ENCODE results near the gene APOBEC4. TPM values are rescaled to one million over a fixed set of nuclear protein-coding genes. Genes with fewer than 3 reads are reported as not detected.
"Not testable (repeated sequence)": the region's sequence is repeated elsewhere in the genome, so short reads cannot be mapped to it uniquely, and the experiment has no call there.

APOBEC4 gene
- polyA plus RNA-seq, 1 donor = 0.09 TPM

GRCh38 chr1:183619781-183620180, 33.3 kb downstream of the APOBEC4 start:
- no peak for DNase-seq
- WGBS (ENCODE audit: insufficient coverage, low lambda C conversion rate) = no CpG with 5 or more reads among the region's 1 CpG
- Histone ChIP-seq H3K4me3 (ENCODE audit: low read length) (no peak overlapping the region), H3K36me3 (ENCODE audit: control insufficient read depth, insufficient read depth, low read length) (peaks cover 4% of the 10 kb centered on the region), H3K9me3 (ENCODE audit: control insufficient read depth, low read depth, low read length) (no peaks in the 10 kb centered on the region), H3K27ac (ENCODE audit: low read length) (no peak overlapping the region), H3K27me3 (ENCODE audit: control insufficient read depth, insufficient read depth, low read length) (no peaks in the 10 kb centered on the region), H3K4me1 (ENCODE audit: control insufficient read depth, insufficient read depth, low read length) (peaks cover 3% of the 10 kb centered on the region)

GRCh38 chr1:183618202-183618601, 34.9 kb downstream of the APOBEC4 start:
- 100% methylated on average over 1 of the region's 5 CpGs for WGBS (ENCODE audit: insufficient coverage, low lambda C conversion rate)

GRCh38 chr1:183612975-183613374, 40.1 kb downstream of the APOBEC4 start:
- not testable (repeated sequence) for H3K36me3 ChIP-seq (ENCODE audit: control insufficient read depth, insufficient read depth, low read length); H3K4me3 ChIP-seq (ENCODE audit: low read length); H3K4me1 ChIP-seq (ENCODE audit: control insufficient read depth, insufficient read depth, low read length); H3K9me3 ChIP-seq (ENCODE audit: control insufficient read depth, low read depth, low read length); DNase-seq; H3K27ac ChIP-seq (ENCODE audit: low read length); H3K27me3 ChIP-seq (ENCODE audit: control insufficient read depth, insufficient read depth, low read length)
- WGBS (ENCODE audit: insufficient coverage, low lambda C conversion rate) = no CpG with 5 or more reads among the region's 3 CpGs

More at GRCh38 chr1:183618202-183618601, 34.9 kb downstream of the APOBEC4 start:
- not testable (repeated sequence) for H3K27me3 ChIP-seq (ENCODE audit: control insufficient read depth, insufficient read depth, low read length); H3K4me3 ChIP-seq (ENCODE audit: low read length); H3K4me1 ChIP-seq (ENCODE audit: control insufficient read depth, insufficient read depth, low read length); H3K36me3 ChIP-seq (ENCODE audit: control insufficient read depth, insufficient read depth, low read length); H3K9me3 ChIP-seq (ENCODE audit: control insufficient read depth, low read depth, low read length); H3K27ac ChIP-seq (ENCODE audit: low read length); DNase-seq

GRCh38 chr1:183612407-183612806, 40.7 kb downstream of the APOBEC4 start:
- 74% methylated on average over 2 of the region's 3 CpGs for WGBS (ENCODE audit: insufficient coverage, low lambda C conversion rate)
- H3K9me3 ChIP-seq (ENCODE audit: control insufficient read depth, low read depth, low read length) = no peaks in the 10 kb centered on the region
- no peak for DNase-seq

GRCh38 chr1:183611021-183611420, 42.1 kb downstream of the APOBEC4 start:
- no peaks in the 10 kb centered on the region for H3K27me3 ChIP-seq (ENCODE audit: control insufficient read depth, insufficient read depth, low read length)
- no peaks in the 10 kb centered on the region for H3K36me3 ChIP-seq (ENCODE audit: control insufficient read depth, insufficient read depth, low read length)
- H3K27ac ChIP-seq (ENCODE audit: low read length) = no peak overlapping the region
- no peak overlapping the region for H3K4me3 ChIP-seq (ENCODE audit: low read length)
- 67% methylated on average over 1 of the region's 2 CpGs for WGBS (ENCODE audit: insufficient coverage, low lambda C conversion rate)
- no peak for DNase-seq
- no peaks in the 10 kb centered on the region for H3K9me3 ChIP-seq (ENCODE audit: control insufficient read depth, low read depth, low read length)
- peaks cover 2% of the 10 kb centered on the region for H3K4me1 ChIP-seq (ENCODE audit: control insufficient read depth, insufficient read depth, low read length)

More at GRCh38 chr1:183612407-183612806, 40.7 kb downstream of the APOBEC4 start:
- Histone ChIP-seq H3K27me3 (ENCODE audit: control insufficient read depth, insufficient read depth, low read length) (no peaks in the 10 kb centered on the region), H3K4me3 (ENCODE audit: low read length) (no peak overlapping the region), H3K36me3 (ENCODE audit: control insufficient read depth, insufficient read depth, low read length) (no peaks in the 10 kb centered on the region), H3K4me1 (ENCODE audit: control insufficient read depth, insufficient read depth, low read length) (peaks cover 2% of the 10 kb centered on the region), H3K27ac (ENCODE audit: low read length) (no peak overlapping the region)

GRCh38 chr1:183609759-183610452, 43.2 kb downstream of the APOBEC4 start:
- Histone ChIP-seq H3K27ac (ENCODE audit: low read length) (no peak overlapping the region), H3K36me3 (ENCODE audit: control insufficient read depth, insufficient read depth, low read length) (no peaks in the 10 kb centered on the region), H3K27me3 (ENCODE audit: control insufficient read depth, insufficient read depth, low read length) (no peaks in the 10 kb centered on the region), H3K4me3 (ENCODE audit: low read length) (no peak overlapping the region), H3K9me3 (ENCODE audit: control insufficient read depth, low read depth, low read length) (no peaks in the 10 kb centered on the region), H3K4me1 (ENCODE audit: control insufficient read depth, insufficient read depth, low read length) (peaks cover 2% of the 10 kb centered on the region)
- WGBS (ENCODE audit: insufficient coverage, low lambda C conversion rate) = 67% methylated on average over 2 of the region's 3 CpGs
- no peak for DNase-seq

GRCh38 chr1:183609313-183609712, 43.8 kb downstream of the APOBEC4 start:
- Histone ChIP-seq H3K36me3 (ENCODE audit: control insufficient read depth, insufficient read depth, low read length) (no peaks in the 10 kb centered on the region), H3K4me1 (ENCODE audit: control insufficient read depth, insufficient read depth, low read length) (peaks cover 2% of the 10 kb centered on the region), H3K4me3 (ENCODE audit: low read length) (no peak overlapping the region), H3K9me3 (ENCODE audit: control insufficient read depth, low read depth, low read length) (no peaks in the 10 kb centered on the region), H3K27me3 (ENCODE audit: control insufficient read depth, insufficient read depth, low read length) (no peaks in the 10 kb centered on the region), H3K27ac (ENCODE audit: low read length) (no peak overlapping the region)
- 93% methylated on average over 2 of the region's 5 CpGs for WGBS (ENCODE audit: insufficient coverage, low lambda C conversion rate)
- DNase-seq = no peak

GRCh38 chr1:183607322-183607980, 45.7 kb downstream of the APOBEC4 start:
- DNase-seq = peak in 1 of 2 donors; percentile 24
- no peak overlapping the region for H3K27ac ChIP-seq (ENCODE audit: low read length)
- H3K27me3 ChIP-seq (ENCODE audit: control insufficient read depth, insufficient read depth, low read length) = no peaks in the 10 kb centered on the region
- peaks cover 9% of the 10 kb centered on the region for H3K4me1 ChIP-seq (ENCODE audit: control insufficient read depth, insufficient read depth, low read length)
- no CpG with 5 or more reads among the region's 2 CpGs for WGBS (ENCODE audit: insufficient coverage, low lambda C conversion rate)
- H3K9me3 ChIP-seq (ENCODE audit: control insufficient read depth, low read depth, low read length) = no peaks in the 10 kb centered on the region
- no peak overlapping the region for H3K4me3 ChIP-seq (ENCODE audit: low read length)
- no peaks in the 10 kb centered on the region for H3K36me3 ChIP-seq (ENCODE audit: control insufficient read depth, insufficient read depth, low read length)

GRCh38 chr1:183605904-183606303, 47.2 kb downstream of the APOBEC4 start:
- peaks cover 9% of the 10 kb centered on the region for H3K4me1 ChIP-seq (ENCODE audit: control insufficient read depth, insufficient read depth, low read length)
- H3K4me3 ChIP-seq (ENCODE audit: low read length) = no peak overlapping the region
- H3K27ac ChIP-seq (ENCODE audit: low read length) = no peak overlapping the region
- no peaks in the 10 kb centered on the region for H3K36me3 ChIP-seq (ENCODE audit: control insufficient read depth, insufficient read depth, low read length)
- H3K27me3 ChIP-seq (ENCODE audit: control insufficient read depth, insufficient read depth, low read length) = no peaks in the 10 kb centered on the region
- no peak for DNase-seq
- WGBS (ENCODE audit: insufficient coverage, low lambda C conversion rate) = no CpG with 5 or more reads among the region's 2 CpGs
- H3K9me3 ChIP-seq (ENCODE audit: control insufficient read depth, low read depth, low read length) = no peaks in the 10 kb centered on the region

GRCh38 chr1:183604815-183605214, 48.3 kb downstream of the APOBEC4 start:
- H3K27me3 ChIP-seq (ENCODE audit: control insufficient read depth, insufficient read depth, low read length) = no peaks in the 10 kb centered on the region
- no peak for DNase-seq
- no peaks in the 10 kb centered on the region for H3K9me3 ChIP-seq (ENCODE audit: control insufficient read depth, low read depth, low read length)
- H3K36me3 ChIP-seq (ENCODE audit: control insufficient read depth, insufficient read depth, low read length) = no peaks in the 10 kb centered on the region
- no peak overlapping the region for H3K27ac ChIP-seq (ENCODE audit: low read length)
- no CpG with 5 or more reads among the region's 8 CpGs for WGBS (ENCODE audit: insufficient coverage, low lambda C conversion rate)
- H3K4me1 ChIP-seq (ENCODE audit: control insufficient read depth, insufficient read depth, low read length) = peaks cover 9% of the 10 kb centered on the region
- no peak overlapping the region for H3K4me3 ChIP-seq (ENCODE audit: low read length)

Measured in large intestine (tissue), 3 donors.